Large intestine (tissue), 3 donors: ENCODE data around the gene TFF2. TPM values are rescaled to one million over a fixed set of nuclear protein-coding genes. Genes with fewer than 3 reads are reported as not detected.
A peak's percentile ranks its signal among the peaks of the same experiment; 100 is the strongest.

ENCODE experiments used
- DNase-seq, 2 donors: peaks; one replicate each; pipeline versions ENCODE4 v3.0.0 to v3.0.0-alpha.2; 2013
- H3K27ac ChIP-seq: one replicate; pipeline ENCODE4 v1.5.1; 2013; ENCODE audit warnings: low read length
- H3K27me3 ChIP-seq: 2 replicates; pipeline ENCODE4 v1.6.1; 2013; ENCODE audit warnings: low read length; ENCODE audit not compliant: control insufficient read depth, insufficient read depth
- H3K36me3 ChIP-seq: 2 replicates; pipeline ENCODE4 v1.6.1; 2013; ENCODE audit warnings: low read length; ENCODE audit not compliant: control insufficient read depth, insufficient read depth
- H3K4me1 ChIP-seq: one replicate; pipeline ENCODE4 v1.6.1; 2013; ENCODE audit warnings: low read length; ENCODE audit not compliant: control insufficient read depth, insufficient read depth
- H3K4me3 ChIP-seq: one replicate; pipeline ENCODE4 v1.5.1; 2013; ENCODE audit warnings: low read length
- H3K9me3 ChIP-seq: one replicate; pipeline ENCODE4 v1.6.1; 2013; ENCODE audit warnings: mild to moderate bottlenecking, low read depth, low read length, moderate library complexity; ENCODE audit not compliant: control insufficient read depth
- WGBS: methylation state at CpG from one replicate; pipeline ENCODE4 v1.1.5; 2013; ENCODE audit warnings: low lambda C conversion rate; ENCODE audit not compliant: insufficient coverage; 5-methylcytosine and 5-hydroxymethylcytosine counted together
- polyA plus RNA-seq: library from polyadenylated mRNA; unstranded; fragments of 120-200 nt; gene quantifications from one replicate; pipeline ENCODE4 v1.2.1, GENCODE V29; 2013

The TFF2 gene
- polyA plus RNA-seq, 1 donor = 0.12 TPM

DNA sequence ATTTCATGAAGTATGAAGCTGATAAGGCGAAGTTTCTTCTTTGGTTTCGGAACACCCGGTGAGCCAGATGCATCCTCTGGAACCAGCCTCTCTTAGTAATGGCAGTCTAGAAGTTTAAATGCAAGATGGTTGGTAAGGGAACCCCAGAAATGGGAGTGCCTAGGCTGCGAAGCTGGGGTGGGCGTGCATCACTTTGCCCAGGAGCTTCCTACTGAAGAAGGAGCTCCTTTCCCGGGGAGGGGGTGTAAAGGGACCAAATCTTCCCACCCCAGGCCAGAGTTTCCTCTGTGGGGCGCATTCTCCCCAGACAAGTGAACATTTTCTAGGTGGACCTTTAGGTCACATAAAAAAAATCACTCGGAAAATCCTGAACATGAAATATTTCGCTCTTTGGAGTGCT lies 4.4 kb downstream of the TFF2 start:
- H3K9me3 ChIP-seq = no peaks in the 10 kb centered on the region
- H3K36me3 ChIP-seq = no peaks in the 10 kb centered on the region
- no peak overlapping the region for H3K27ac ChIP-seq
- 66% methylated on average over 2 of the region's 9 CpGs for WGBS
- H3K27me3 ChIP-seq = no peaks in the 10 kb centered on the region
- no peak for DNase-seq
- no peak overlapping the region for H3K4me3 ChIP-seq
- H3K4me1 ChIP-seq = peaks cover 10% of the 10 kb centered on the region

DNA sequence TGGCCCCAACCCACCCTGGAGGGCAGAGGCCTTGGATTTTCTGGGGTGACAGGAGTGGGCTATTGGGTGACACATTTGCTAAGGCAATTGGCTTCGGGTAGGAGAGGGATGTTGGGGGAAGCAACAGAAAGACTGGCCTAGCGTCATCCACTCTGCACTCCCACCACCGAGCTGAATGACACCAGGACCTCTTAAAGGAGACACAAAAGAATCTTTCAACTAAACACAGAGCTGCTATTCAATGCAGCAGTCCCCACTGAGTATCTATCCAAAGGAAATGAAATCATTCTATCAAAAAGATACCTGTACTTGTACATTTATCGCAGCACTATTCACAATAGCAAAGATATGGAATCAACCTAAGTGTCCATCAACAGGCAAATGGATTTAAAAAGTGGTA lies 6.2 kb downstream of the TFF2 start:
- H3K4me3 ChIP-seq = no peak overlapping the region
- no peaks in the 10 kb centered on the region for H3K36me3 ChIP-seq
- H3K27me3 ChIP-seq = no peaks in the 10 kb centered on the region
- WGBS = 80% methylated on average over 2 of the region's 4 CpGs
- H3K27ac ChIP-seq = no peak overlapping the region
- no peak for DNase-seq
- no peaks in the 10 kb centered on the region for H3K4me1 ChIP-seq
- no peaks in the 10 kb centered on the region for H3K9me3 ChIP-seq

DNA sequence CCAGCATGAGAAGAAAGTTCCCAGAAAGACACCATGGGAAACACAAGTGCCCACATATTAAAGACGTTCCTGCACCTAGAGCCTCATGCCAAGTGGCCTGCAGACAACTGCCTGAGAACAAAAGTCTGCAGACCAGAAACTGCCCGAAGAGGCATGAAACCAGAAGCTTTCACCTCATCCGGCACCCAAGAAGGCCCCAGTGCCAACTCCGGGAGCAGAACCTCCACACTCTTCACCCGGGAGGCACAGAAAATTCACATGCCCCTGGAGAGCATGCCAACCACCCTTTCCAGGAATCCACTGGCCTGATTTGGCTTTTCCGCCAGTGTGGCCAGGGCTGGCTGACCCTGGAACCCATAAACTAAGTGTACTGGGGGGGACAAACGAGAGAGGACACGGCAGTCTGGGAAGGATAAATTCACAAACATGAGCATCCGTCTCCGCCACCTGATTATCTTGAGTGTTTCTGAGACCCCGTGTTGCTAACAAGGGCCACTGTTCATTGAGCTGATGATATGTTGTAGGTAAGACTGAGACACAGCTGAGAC lies 6.8 kb downstream of the TFF2 start:
- no CpG with 5 or more reads among the region's 11 CpGs for WGBS
- no peaks in the 10 kb centered on the region for H3K4me1 ChIP-seq
- H3K9me3 ChIP-seq = no peaks in the 10 kb centered on the region
- no peak overlapping the region for H3K4me3 ChIP-seq
- H3K36me3 ChIP-seq = no peaks in the 10 kb centered on the region
- H3K27me3 ChIP-seq = no peaks in the 10 kb centered on the region
- no peak for DNase-seq
- H3K27ac ChIP-seq = no peak overlapping the region

DNA sequence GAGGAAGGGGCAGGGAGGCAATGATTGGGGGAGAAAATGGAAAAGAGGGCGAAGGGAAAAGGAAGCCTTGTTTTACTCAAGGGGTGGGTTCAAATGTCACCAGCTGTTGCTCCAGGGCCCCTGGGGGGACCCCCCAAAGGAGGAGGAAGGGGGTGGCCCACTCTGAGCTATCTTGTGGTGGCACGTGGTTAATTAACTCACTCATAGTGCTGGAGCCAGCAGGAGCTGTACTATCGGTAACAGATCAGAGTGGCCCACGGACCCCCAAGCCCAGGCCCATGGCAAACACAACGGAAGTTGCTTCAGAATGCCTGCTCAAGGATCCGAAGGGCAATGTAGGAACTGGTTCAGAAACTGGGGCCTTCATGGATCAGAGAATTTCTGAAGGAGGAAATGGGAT lies 7.2 kb downstream of the TFF2 start:
- H3K27ac ChIP-seq = no peak overlapping the region
- no peaks in the 10 kb centered on the region for H3K9me3 ChIP-seq
- DNase-seq = no peak
- H3K4me1 ChIP-seq = peaks cover 1% of the 10 kb centered on the region
- H3K27me3 ChIP-seq = no peaks in the 10 kb centered on the region
- 86% methylated on average over 1 of the region's 6 CpGs for WGBS
- no peaks in the 10 kb centered on the region for H3K36me3 ChIP-seq
- no peak overlapping the region for H3K4me3 ChIP-seq

DNA sequence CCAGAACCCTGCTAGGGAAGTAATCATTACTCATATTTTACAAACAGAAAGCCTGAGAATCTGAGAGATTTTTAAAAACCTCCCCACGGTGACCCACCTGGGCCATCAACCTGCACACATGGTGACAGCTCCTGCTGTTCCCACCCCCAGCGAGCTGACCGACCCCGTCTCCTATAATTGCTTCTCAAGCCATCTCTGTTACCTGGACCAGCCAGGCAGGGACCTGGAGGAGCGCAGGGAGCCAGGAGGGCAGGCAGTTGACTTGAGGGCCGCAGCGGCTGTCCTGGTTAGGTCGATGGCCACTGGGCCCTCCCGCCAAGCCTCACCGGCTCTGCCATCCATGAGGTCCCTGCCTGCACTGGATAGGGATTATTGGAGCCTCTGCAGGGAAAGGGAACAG lies 7.7 kb downstream of the TFF2 start:
- Histone ChIP-seq H3K4me1 (peaks cover 6% of the 10 kb centered on the region), H3K27me3 (no peaks in the 10 kb centered on the region), H3K27ac (no peak overlapping the region), H3K4me3 (no peak overlapping the region), H3K36me3 (no peaks in the 10 kb centered on the region), H3K9me3 (no peaks in the 10 kb centered on the region)
- no CpG with 5 or more reads among the region's 10 CpGs for WGBS
- DNase-seq = no peak

DNA sequence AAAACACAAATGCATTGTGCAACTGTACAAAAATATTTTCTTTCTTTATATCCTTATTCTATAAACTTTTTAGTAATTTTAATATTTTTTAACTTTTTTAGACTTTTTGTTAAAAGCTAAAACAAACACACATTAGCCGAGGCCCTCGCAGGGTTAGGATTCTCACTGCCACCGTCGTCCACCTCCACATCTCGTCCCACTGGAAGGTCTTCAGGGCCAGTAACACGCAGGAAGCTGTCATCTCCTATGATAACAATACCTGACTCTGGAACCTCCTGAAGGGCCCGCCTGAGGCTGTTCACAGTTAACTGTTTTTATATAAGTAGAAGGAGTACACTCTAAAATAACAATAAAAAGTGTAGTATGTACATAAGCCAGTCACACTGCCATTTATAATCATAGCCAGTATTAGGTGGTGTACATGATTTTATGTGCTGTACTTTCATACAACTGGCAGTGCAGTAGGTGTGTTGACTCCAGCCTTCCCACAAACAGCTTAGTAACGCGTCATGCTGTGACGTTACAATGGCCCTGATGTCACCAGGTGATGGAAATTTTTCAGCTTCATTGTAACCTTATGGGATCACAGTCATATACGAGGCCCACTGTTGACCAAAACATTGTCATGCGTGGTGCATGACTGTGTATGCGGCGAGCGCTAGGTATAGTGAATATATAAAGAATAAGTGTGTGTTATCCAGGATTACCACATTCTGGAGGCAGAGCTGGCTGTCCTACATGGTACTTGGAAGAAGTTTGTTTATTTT lies 8.8 kb downstream of the TFF2 start:
- H3K36me3 ChIP-seq = no peaks in the 10 kb centered on the region
- WGBS = no CpG with 5 or more reads among the region's 15 CpGs
- peaks cover 8% of the 10 kb centered on the region for H3K4me1 ChIP-seq
- H3K27ac ChIP-seq = no peak overlapping the region
- H3K27me3 ChIP-seq = no peaks in the 10 kb centered on the region
- no peak overlapping the region for H3K4me3 ChIP-seq
- H3K9me3 ChIP-seq = no peaks in the 10 kb centered on the region
- no peak for DNase-seq

DNA sequence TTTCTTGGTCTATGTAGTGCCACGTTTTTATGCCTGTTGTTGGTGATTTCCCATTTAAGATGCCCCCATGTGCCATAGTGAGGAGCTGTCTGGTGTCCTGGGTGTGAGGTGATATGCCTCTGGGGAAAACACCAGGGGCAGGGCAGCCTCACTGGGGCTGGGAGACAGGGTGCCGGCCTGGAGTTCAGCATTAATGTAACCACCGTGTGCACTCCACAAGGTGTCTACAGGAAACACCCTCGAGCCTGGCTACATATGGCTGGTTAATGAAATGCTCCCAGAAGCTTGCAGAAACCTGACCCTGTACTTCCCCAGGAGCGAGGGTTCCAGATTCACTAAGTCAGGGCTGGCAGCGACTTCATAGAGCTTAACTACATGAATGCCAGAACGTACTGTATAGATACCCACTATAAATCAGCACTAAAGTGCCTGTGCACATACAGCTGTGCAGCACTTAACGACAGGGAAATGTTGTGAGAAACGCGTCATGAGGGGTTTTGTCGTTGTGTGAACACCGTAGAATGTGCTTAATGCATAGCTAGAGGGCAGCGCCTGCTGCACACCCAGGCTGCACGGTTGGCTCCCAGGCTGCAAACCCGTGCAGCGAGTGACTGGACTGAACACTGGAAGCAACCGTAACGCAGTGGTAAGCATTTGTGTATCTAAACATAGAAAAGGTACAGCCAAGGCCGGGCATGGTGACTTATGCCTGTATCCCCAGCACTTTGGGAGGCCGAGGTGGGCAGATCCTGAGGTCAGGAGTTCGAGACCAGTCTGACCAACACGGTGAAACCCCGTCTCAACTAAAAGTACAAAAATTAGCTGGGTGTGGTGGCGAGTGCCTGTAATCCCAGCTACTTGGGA lies 10.4 kb downstream of the TFF2 start:
- H3K4me3 ChIP-seq = no peak overlapping the region
- no peak for DNase-seq
- WGBS = no CpG with 5 or more reads among the region's 24 CpGs

DNA sequence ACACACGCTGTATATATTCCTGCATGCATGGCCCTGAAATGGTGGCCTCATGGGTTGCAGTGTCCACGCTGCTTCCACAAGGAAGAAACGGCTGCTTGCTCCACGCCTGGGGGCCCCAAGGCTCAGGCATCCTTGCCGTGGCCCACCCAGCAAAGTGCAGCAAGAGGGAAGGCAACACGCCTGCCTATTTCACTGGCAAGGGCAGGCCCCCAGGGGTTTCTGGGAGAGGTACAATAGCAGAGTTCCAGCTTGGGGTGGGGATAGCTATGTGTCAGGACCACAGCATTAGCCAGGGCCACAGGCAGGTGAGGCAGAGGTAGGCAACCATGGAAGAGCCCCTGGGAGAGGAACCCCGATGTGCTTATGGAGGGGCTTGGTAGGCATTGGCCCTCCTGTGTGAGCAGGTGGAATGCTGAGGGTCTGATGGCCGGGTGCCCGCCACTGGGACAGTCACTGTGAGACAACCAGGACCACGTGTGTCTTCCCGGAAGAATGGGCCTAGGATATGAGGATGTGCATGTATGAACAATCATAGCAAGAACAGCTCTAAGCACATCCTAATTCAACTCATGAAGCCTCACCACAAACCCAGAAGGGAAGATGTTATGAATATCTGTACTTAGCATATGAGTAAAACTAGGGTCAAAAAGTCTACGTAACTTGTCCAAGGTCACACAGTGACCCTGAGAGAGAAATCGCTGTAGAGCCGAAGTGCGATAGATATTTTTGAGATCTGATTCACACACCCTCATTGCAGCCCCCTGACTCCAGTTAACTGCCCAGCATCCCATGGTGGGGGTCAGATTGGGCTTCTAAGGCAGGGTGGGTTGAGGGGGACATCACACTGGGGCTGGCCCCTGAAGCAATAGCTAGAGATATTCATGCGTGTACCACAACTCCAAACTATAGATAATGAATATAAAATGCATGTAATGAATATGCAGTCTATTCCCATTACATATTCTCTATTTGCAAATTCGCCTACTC lies 11.8 kb downstream of the TFF2 start:
- H3K27ac ChIP-seq = no peak overlapping the region
- no peak overlapping the region for H3K4me3 ChIP-seq
- 100% methylated on average over 2 of the region's 17 CpGs for WGBS
- no peaks in the 10 kb centered on the region for H3K9me3 ChIP-seq
- H3K4me1 ChIP-seq = peaks cover 20% of the 10 kb centered on the region
- H3K27me3 ChIP-seq = no peaks in the 10 kb centered on the region
- DNase-seq = no peak
- H3K36me3 ChIP-seq = no peaks in the 10 kb centered on the region

More for the DNA sequence above, 10.4 kb downstream of the TFF2 start:
- Histone ChIP-seq H3K9me3 (no peaks in the 10 kb centered on the region), H3K27ac (no peak overlapping the region), H3K4me1 (peaks cover 15% of the 10 kb centered on the region), H3K27me3 (no peaks in the 10 kb centered on the region), H3K36me3 (no peaks in the 10 kb centered on the region)

DNA sequence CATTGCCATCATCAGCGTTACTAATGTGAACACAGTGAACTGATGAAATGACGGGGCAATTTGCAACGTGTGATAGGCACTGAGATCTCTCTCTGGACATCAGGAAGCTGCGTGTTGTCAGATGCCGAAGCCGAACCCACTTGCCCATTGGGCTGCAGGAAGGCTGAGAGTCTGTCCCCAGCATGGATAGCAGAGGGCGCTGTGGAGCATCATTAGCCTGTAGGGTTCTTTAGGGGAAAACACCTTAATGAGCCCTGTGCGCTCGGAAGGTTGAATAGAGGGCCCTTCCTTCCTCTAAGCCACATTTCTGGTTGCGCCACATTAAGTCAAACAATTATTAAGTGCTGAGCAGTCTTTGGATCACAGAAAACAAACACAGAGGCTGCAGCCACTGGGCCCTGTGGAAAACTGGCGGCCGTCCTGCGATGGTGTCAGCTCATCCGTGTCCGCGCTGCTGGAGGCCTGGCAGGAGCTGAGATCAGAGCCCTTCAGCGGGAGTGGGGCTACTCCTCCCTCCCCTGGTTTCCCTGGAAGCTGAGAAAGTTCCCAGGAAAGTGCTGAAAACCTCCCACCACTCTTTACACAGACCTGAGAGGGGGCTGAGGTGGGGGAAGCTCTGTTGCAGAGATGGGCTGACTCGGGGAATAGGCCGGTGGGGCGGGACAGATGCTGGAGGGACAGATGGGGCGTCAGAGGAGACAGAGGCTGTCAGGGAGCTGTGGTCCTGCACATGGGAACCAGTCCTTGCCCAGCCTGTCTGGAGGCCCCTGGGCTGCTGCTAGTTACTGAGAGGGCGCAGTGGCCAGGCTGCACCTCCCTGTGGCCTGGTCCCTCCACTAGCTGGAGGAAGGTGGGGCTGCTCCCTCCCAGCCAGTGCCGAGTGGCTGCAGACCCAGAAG lies 12.7 kb downstream of the TFF2 start:
- peak; percentile 82 to 89 for DNase-seq
- Histone ChIP-seq H3K4me3 (no peak overlapping the region), H3K9me3 (no peaks in the 10 kb centered on the region), H3K4me1 (peaks cover 24% of the 10 kb centered on the region), H3K36me3 (no peaks in the 10 kb centered on the region), H3K27me3 (no peaks in the 10 kb centered on the region), H3K27ac (peak overlapping the region; percentile 49)
- no CpG with 5 or more reads among the region's 23 CpGs for WGBS
